Measurements from ENCODE around the gene RBM18. TPM values are rescaled to one million over a fixed set of nuclear protein-coding genes. Genes with fewer than 3 reads are reported as not detected.

RBM18 gene
- total and polyA plus RNA-seq, 9 donors, result 8.3 to 25.0 (median 17.0) TPM

DNA sequence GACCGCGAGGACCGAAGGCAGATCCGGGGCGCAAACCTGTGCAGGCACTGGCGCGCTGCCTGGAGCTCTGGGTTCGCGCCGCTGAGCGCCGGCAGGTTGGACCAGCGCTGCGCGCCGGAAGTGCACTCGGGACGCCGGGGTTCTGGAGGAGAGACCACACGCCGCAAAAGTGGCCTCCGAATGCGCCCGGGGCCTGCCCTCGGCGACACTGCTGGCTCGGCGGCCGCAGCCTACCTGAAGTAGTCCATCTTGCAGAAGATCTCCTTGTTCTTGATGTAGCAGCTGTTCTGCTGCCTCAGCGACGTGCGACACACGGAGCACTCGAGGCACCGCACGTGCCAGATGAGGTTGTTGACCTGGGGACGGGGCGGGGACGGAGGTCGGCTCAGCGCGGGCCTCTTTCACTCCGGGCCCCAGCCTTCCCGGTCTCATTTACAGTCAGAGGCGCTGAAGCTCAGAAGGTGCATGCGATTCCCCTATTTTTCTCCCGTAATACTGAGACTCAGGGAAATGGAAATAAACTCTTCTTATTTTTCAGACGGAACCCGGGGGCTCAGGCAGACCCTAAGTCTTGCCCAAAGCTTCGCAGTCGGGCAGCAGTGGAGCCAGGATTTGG, 38.4 kb downstream of the RBM18 start:
- intact Hi-C loops (cut with DNase I), result no loop called here
- Histone ChIP-seq H3K4me3 (no peak overlapping the region), H3K4me1 (ENCODE audit: insufficient read depth) (no peaks in the 10 kb centered on the region), H3K27me3 (no peaks in the 10 kb centered on the region), H3K9me3 (no peaks in the 10 kb centered on the region), H3K27ac (no peak overlapping the region), H3K36me3 (no peaks in the 10 kb centered on the region)
- no peak for TF ChIP-seq CTCF (IDR thresholded peaks at IDR 0.05)
- TF ChIP-seq EP300 (IDR thresholded peaks at IDR 0.05), result no peak
- TF ChIP-seq POLR2A (IDR thresholded peaks at IDR 0.05), result no peak
- WGBS, 3 donors, result 2 to 12% (median 3%) methylated on average over 50 to 51 of the region's 51 CpGs
- DNase-seq, result no peak

DNA sequence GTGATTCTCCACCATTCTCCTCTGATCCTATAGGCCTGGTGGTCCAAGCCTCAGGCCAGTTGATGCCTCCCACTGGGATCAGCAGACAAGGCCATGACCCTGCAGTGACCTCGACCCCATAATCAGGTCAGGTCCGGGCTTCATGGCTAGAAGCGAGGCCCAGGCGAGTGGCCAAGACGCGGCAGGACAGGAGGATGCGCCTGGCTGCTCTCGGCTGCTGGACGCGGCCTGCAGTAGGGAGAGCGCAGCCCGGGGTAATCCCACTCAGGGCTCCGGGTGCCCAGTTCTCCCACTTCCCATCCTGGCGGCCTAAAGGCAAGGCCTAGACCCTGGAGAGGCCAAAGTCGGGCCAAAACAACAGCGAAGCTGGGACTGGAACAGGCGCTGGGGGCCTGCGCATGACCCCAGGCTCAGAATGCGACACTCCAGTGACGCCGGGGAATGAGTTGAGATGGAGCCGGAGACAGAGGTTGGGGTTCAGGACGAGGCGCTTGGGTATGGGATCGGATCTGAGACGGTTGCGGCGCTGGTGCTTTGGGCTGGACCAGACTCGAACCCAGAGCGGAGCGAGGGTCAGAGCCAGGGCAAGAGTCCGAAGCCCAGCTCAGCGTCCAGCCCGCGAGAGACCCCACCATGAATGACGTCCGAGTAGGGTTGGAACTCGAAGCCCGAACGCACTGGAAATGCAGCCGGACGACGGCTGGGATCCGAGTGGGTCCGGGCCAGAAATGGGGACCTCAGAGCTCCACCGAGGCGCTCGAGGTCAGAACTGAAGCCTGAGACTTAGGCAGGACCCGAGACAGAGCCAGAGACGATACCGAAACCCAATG, 39.1 kb downstream of the RBM18 start:
- DNase-seq, result no peak
- WGBS, 3 donors, result 17 to 23% (median 22%) methylated on average over 37 to 51 of the region's 51 CpGs
- intact Hi-C loops (cut with DNase I), result no loop called here
- Histone ChIP-seq H3K4me1 (ENCODE audit: insufficient read depth) (no peaks in the 10 kb centered on the region), H3K27me3 (no peaks in the 10 kb centered on the region), H3K27ac (no peak overlapping the region), H3K4me3 (no peak overlapping the region), H3K9me3 (no peaks in the 10 kb centered on the region), H3K36me3 (no peaks in the 10 kb centered on the region)
- TF ChIP-seq EP300 (IDR thresholded peaks at IDR 0.05) (no peak), CTCF (IDR thresholded peaks at IDR 0.05) (no peak), POLR2A (IDR thresholded peaks at IDR 0.05) (no peak)

DNA sequence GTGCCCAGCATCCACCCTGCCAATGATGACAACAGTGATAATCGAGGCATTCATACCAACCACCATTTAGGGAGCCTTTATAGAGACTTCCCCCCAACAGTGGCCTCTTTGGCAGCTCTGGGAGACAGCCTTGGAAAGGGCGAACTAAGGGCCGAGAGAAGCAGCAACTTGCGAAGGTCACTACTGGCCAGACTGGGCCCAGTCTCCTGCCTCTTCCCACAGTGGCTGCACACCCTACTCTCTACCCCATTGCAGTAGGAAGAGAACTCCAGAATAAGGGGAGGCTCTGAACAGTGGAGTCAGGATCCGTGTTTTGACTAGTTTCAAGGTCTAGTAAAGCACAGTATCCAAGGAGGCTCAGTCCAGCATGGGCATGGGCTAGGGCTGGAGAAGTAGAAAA, 41.2 kb downstream of the RBM18 start:
- WGBS, 3 donors, result 70 to 79% (median 72%) methylated on average over 5 of the region's 5 CpGs
- no peaks in the 10 kb centered on the region for H3K27me3 ChIP-seq
- H3K4me3 ChIP-seq, result no peak overlapping the region
- H3K36me3 ChIP-seq, result no peaks in the 10 kb centered on the region
- TF ChIP-seq EP300 (IDR thresholded peaks at IDR 0.05) (no peak), CTCF (IDR thresholded peaks at IDR 0.05) (no peak), POLR2A (IDR thresholded peaks at IDR 0.05) (no peak)
- H3K4me1 ChIP-seq (ENCODE audit: insufficient read depth), result peaks cover 6% of the 10 kb centered on the region
- DNase-seq, result no peak
- intact Hi-C loops (cut with DNase I), result no loop called here
- no peak overlapping the region for H3K27ac ChIP-seq
- H3K9me3 ChIP-seq, result no peaks in the 10 kb centered on the region

DNA sequence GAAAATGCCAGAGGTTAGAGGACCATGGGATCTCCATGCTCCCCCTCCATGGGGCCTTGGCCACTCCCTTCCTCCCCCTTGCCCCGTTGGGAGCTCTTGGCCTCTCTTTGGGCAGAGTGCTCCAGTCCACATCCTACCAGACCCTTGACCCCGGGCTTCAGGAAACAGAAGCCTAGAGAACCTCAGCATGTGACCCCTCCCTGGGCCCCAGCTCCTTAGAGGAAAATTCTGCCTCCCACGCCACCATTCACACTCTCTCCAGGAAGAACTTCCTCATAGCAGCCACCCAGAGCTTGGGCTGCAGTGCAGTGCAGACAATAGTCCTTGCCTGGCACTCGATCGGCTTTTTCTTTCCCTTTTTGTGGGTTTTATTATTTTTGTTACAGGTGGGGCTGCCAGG, 41.8 kb downstream of the RBM18 start:
- no peak overlapping the region for H3K27ac ChIP-seq
- no peak overlapping the region for H3K4me3 ChIP-seq
- no peaks in the 10 kb centered on the region for H3K27me3 ChIP-seq
- WGBS, 3 donors, result 39 to 50% (median 45%) methylated on average over 5 of the region's 5 CpGs
- DNase-seq, result no peak
- TF ChIP-seq CTCF (IDR thresholded peaks at IDR 0.05) (no peak), POLR2A (IDR thresholded peaks at IDR 0.05) (no peak), EP300 (IDR thresholded peaks at IDR 0.05) (no peak)
- H3K4me1 ChIP-seq (ENCODE audit: insufficient read depth), result peaks cover 6% of the 10 kb centered on the region
- intact Hi-C loops (cut with DNase I), result no loop called here
- H3K9me3 ChIP-seq, result no peaks in the 10 kb centered on the region
- no peaks in the 10 kb centered on the region for H3K36me3 ChIP-seq
